HG03575 (cell line): Measurements from ENCODE around the gene RPS21.

Experiments used
- ATAC-seq: cut with Tn5 transposase; IDR thresholded peaks from one replicate; pipeline ENCODE4 v1.9.1; 2021; ENCODE audit not compliant: unreplicated experiment, insufficient number of reproducible peaks, low FRiP score; ENCODE audit errors: extremely low read depth

The RPS21 gene

GRCh38 chr20:62386383-62387218 is at the start of gene RPS21:
TSS of gene RPS21 (plus strand) at chr20:62387103. CDS start at chr20:62387339, 236 bp downstream.
- ATAC-seq: peak; percentile 57

GRCh38 chr20:62337558-62338293 is 49.2 kb upstream of the RPS21 start:
- no peak for ATAC-seq

GRCh38 chr20:62338294-62338620 is 48.6 kb upstream of the RPS21 start:
- no peak for ATAC-seq

GRCh38 chr20:62339647-62340062 is 47.2 kb upstream of the RPS21 start:
- ATAC-seq: no peak

- no peak for ATAC-seq
These were observed 44.0 kb upstream of the RPS21 start for GRCh38 chr20:62342910-62343309.

GRCh38 chr20:62344092-62344491 is 42.8 kb upstream of the RPS21 start:
- ATAC-seq: no peak

- ATAC-seq: no peak
These were observed 42.1 kb upstream of the RPS21 start for GRCh38 chr20:62344782-62345181.

- no peak for ATAC-seq
These were observed 41.1 kb upstream of the RPS21 start for GRCh38 chr20:62345681-62346370.

- no peak for ATAC-seq
These were observed 40.3 kb upstream of the RPS21 start for GRCh38 chr20:62346398-62347150.

- ATAC-seq: no peak
These were observed 39.8 kb upstream of the RPS21 start for GRCh38 chr20:62347151-62347404.

GRCh38 chr20:62347445-62347844 is 39.5 kb upstream of the RPS21 start:
- no peak for ATAC-seq

GRCh38 chr20:62348604-62349003 is 38.3 kb upstream of the RPS21 start:
- ATAC-seq: no peak

GRCh38 chr20:62349556-62350097 is 37.3 kb upstream of the RPS21 start:
- ATAC-seq: no peak

GRCh38 chr20:62350098-62350628 is 36.7 kb upstream of the RPS21 start:
- ATAC-seq: no peak

GRCh38 chr20:62350629-62351422 is 36.1 kb upstream of the RPS21 start:
- no peak for ATAC-seq

GRCh38 chr20:62351469-62352401 is 35.2 kb upstream of the RPS21 start:
- ATAC-seq: no peak
